ENCODE results near the gene GLIPR2.

DNA sequence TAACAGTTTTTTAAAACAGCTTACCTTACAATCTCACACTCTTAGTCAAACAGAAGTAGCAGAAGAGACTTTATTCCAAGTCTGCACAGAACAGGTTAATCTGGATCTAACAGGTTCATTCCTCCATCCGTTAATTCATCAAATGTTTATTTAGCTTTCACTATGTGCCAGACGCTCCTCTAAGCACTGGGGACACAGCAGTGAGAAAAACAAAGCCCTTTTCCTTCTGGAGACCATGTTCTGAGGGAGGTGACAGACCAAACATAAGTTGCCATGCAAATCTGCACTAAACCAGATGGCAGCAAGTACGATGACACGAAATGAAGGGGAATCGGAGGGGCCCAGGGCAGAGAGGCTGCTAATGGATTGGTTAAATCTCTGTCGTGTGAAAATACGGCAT, 17.1 kb upstream of the GLIPR2 start:
- TF ChIP-seq, protein P1, sequence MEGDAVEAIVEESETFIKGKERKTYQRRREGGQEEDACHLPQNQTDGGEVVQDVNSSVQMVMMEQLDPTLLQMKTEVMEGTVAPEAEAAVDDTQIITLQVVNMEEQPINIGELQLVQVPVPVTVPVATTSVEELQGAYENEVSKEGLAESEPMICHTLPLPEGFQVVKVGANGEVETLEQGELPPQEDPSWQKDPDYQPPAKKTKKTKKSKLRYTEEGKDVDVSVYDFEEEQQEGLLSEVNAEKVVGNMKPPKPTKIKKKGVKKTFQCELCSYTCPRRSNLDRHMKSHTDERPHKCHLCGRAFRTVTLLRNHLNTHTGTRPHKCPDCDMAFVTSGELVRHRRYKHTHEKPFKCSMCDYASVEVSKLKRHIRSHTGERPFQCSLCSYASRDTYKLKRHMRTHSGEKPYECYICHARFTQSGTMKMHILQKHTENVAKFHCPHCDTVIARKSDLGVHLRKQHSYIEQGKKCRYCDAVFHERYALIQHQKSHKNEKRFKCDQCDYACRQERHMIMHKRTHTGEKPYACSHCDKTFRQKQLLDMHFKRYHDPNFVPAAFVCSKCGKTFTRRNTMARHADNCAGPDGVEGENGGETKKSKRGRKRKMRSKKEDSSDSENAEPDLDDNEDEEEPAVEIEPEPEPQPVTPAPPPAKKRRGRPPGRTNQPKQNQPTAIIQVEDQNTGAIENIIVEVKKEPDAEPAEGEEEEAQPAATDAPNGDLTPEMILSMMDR (IDR thresholded peaks at IDR 0.05): no peak
- TF ChIP-seq POLR2AphosphoS5 (IDR thresholded peaks at IDR 0.05) (no peak), POLR2A (IDR thresholded peaks at IDR 0.05; ENCODE audit: low read depth) (no peak)
